ENCODE measurements around the gene SLC9A7. TPM values are rescaled to one million over a fixed set of nuclear protein-coding genes. Genes with fewer than 3 reads are reported as not detected.

SLC9A7 gene
- total and polyA plus RNA-seq, 2 of the 13 experiments (the other 11 are each of a cell fraction or from before 2014, with no cell fraction given), result 5.8 to 7.2 TPM

DNA sequence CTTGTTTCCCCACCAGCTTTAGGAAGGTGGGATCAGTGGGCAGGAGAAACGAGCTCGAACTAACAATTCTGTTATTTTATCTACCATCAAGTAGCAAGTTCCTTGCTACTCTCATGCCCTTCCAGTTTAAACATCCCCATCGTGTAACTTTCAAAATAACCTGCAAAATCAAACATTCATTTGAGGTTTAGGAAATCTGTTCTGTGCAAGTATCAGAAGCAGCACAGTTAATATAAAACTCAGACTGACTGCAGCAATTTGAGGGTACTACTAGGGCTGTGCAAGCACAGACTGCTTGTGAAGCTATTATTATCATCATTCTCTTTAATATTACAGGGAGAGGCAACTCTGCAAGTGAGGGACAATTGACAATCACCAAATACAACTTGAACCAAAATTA, 137.3 kb downstream of the SLC9A7 start:
- Histone ChIP-seq H3K36me3 (replicated peaks in 1 of 2; ENCODE audit: control insufficient read depth in 1 of 2, insufficient read depth in 2 of 2, low read length in 2 of 2) (no peaks in the 10 kb centered on the region), H3K4me2 (ENCODE audit: low read depth, low read length) (no peak overlapping the region), H4K20me1 (ENCODE audit: insufficient read depth, low read length) (no peaks in the 10 kb centered on the region), H2AFZ (ENCODE audit: low read length) (no peak overlapping the region), H3K9me3 (ENCODE audit: low read length) (no peaks in the 10 kb centered on the region), H3K27me3 (ENCODE audit: control insufficient read depth in 1 of 2, insufficient read depth in 2 of 2, low read length in 2 of 2) (no peaks in the 10 kb centered on the region), H3K4me3 (replicated peaks in 1 of 3; ENCODE audit: insufficient read depth in 1 of 3, low read depth in 2 of 3, low read length in 3 of 3) (no peak overlapping the region), H3K27ac (ENCODE audit: extremely low read length, insufficient read depth, low read length) (no peak overlapping the region), H3K4me1 (ENCODE audit: insufficient read depth, low read length) (peaks cover 12% of the 10 kb centered on the region), H3K79me2 (ENCODE audit: insufficient read depth, low read length) (no peaks in the 10 kb centered on the region), H3K9ac (ENCODE audit: insufficient read depth, low read depth, low read length) (no peak overlapping the region)
- no TSS peak for BruUV-seq (replicated peaks)
- DNase-seq (ENCODE audit: low spot score) (no peak), FAIRE-seq (no peak), ATAC-seq (no peak)
- intact Hi-C loops (cut with micrococcal nuclease; ENCODE audit: unreplicated experiment) (no loop called here), in situ Hi-C loops (cut with HindIII; ENCODE audit: extremely low pct_ligation_motif_present, low pct_unique_long_range_greater_than_20kb) (no loop called here)
- 97% methylated on average over 3 of the region's 3 CpGs for WGBS (ENCODE audit: low lambda C conversion rate)
- ChIA-PET POLR2A (no interaction called here), CTCF (ENCODE audit: low intra/inter-chr PET ratio, low total read pairs) (no interaction called here)
- TF ChIP-seq TAF1 (CRISPR knock-in tag; IDR thresholded peaks at IDR 0.05), result no peak
- TF ChIP-seq RFX1 (IDR thresholded peaks at IDR 0.05), result no peak
- no peak for TF ChIP-seq ZNF232 (CRISPR knock-in tag; IDR thresholded peaks at IDR 0.05; ENCODE audit: borderline replicate concordance)
- TF ChIP-seq ATF7-NPFF (CRISPR knock-in tag; IDR thresholded peaks at IDR 0.05; ENCODE audit: low read depth), result no peak
- no peak for TF ChIP-seq HHEX (CRISPR knock-in tag; IDR thresholded peaks at IDR 0.05)
- TF ChIP-seq RAD51 (IDR thresholded peaks at IDR 0.05; ENCODE audit: borderline replicate concordance), result no peak
- no peak for TF ChIP-seq MED13 (CRISPR knock-in tag; IDR thresholded peaks at IDR 0.05)
- no peak for TF ChIP-seq MEF2D (CRISPR knock-in tag; IDR thresholded peaks at IDR 0.05)
- no peak for TF ChIP-seq ZMYM3 (CRISPR knock-in tag; IDR thresholded peaks at IDR 0.05)
- TF ChIP-seq ATAD3A (CRISPR knock-in tag; IDR thresholded peaks at IDR 0.05), result no peak
- TF ChIP-seq ZNF44 (CRISPR knock-in tag; IDR thresholded peaks at IDR 0.05), result no peak
- no peak for TF ChIP-seq ONECUT2 (CRISPR knock-in tag; IDR thresholded peaks at IDR 0.05)

DNA sequence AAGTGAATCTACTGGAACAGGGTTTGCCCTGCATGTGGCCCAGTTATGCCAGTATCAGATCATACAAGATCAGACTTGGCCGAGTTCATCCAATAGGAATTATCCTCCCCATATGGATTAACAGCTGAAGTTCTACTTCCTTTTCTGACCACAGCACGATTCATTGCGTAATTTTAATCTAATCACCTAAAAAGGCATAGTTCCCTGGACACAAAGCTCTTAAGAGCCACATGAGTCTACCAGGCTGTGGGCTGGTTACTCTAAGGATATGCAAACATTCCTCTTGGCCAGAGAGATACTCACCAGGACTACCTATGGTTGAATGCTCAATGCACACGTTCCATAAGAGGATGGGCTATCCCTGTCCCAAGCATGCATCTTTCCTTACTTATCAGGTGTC, 138.4 kb downstream of the SLC9A7 start:
- no peak overlapping the region for H3K27ac ChIP-seq (ENCODE audit: extremely low read length, insufficient read depth, low read length)
- H3K4me3 ChIP-seq (replicated peaks in 1 of 3; ENCODE audit: insufficient read depth in 1 of 3, low read depth in 2 of 3, low read length in 3 of 3), result no peak overlapping the region
- H3K4me2 ChIP-seq (ENCODE audit: low read depth, low read length), result no peak overlapping the region
- no peak overlapping the region for H2AFZ ChIP-seq (ENCODE audit: low read length)
- no peaks in the 10 kb centered on the region for H3K27me3 ChIP-seq (ENCODE audit: control insufficient read depth in 1 of 2, insufficient read depth in 2 of 2, low read length in 2 of 2)
- BruUV-seq (replicated peaks), result no TSS peak
- ATAC-seq (no peak), DNase-seq (ENCODE audit: low spot score) (no peak), FAIRE-seq (no peak)
- 97% methylated on average over 4 of the region's 4 CpGs for WGBS (ENCODE audit: low lambda C conversion rate)
- in situ Hi-C loops (cut with HindIII; ENCODE audit: extremely low pct_ligation_motif_present, low pct_unique_long_range_greater_than_20kb) (no loop called here), intact Hi-C loops (cut with micrococcal nuclease; ENCODE audit: unreplicated experiment) (no loop called here)
- ChIA-PET POLR2A (no interaction called here), CTCF (ENCODE audit: low intra/inter-chr PET ratio, low total read pairs) (no interaction called here)
- no peaks in the 10 kb centered on the region for H3K36me3 ChIP-seq (replicated peaks in 1 of 2; ENCODE audit: control insufficient read depth in 1 of 2, insufficient read depth in 2 of 2, low read length in 2 of 2)
- H4K20me1 ChIP-seq (ENCODE audit: insufficient read depth, low read length), result no peaks in the 10 kb centered on the region
- H3K9me3 ChIP-seq (ENCODE audit: low read length), result no peaks in the 10 kb centered on the region
- H3K79me2 ChIP-seq (ENCODE audit: insufficient read depth, low read length), result no peaks in the 10 kb centered on the region
- H3K4me1 ChIP-seq (ENCODE audit: insufficient read depth, low read length), result peaks cover 12% of the 10 kb centered on the region
- no peak overlapping the region for H3K9ac ChIP-seq (ENCODE audit: insufficient read depth, low read depth, low read length)
- TF ChIP-seq, protein P1, sequence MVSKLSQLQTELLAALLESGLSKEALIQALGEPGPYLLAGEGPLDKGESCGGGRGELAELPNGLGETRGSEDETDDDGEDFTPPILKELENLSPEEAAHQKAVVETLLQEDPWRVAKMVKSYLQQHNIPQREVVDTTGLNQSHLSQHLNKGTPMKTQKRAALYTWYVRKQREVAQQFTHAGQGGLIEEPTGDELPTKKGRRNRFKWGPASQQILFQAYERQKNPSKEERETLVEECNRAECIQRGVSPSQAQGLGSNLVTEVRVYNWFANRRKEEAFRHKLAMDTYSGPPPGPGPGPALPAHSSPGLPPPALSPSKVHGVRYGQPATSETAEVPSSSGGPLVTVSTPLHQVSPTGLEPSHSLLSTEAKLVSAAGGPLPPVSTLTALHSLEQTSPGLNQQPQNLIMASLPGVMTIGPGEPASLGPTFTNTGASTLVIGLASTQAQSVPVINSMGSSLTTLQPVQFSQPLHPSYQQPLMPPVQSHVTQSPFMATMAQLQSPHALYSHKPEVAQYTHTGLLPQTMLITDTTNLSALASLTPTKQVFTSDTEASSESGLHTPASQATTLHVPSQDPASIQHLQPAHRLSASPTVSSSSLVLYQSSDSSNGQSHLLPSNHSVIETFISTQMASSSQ (IDR thresholded peaks at IDR 0.05; ENCODE audit: low read depth), result no peak
- TF ChIP-seq, protein P1 (CRISPR knock-in tag; IDR thresholded peaks at IDR 0.05; ENCODE audit: borderline replicate concordance), result no peak
- TF ChIP-seq ZBTB21 (CRISPR knock-in tag; IDR thresholded peaks at IDR 0.05), result no peak
- TF ChIP-seq RFX5 (IDR thresholded peaks at IDR 0.05; ENCODE audit: low read depth, low read length), result no peak
- TF ChIP-seq EZH2 (conservative IDR thresholded peaks at IDR 0.05; ENCODE audit: low read depth, low read length), result no peak
- no peak for TF ChIP-seq FOXM1 (CRISPR knock-in tag; IDR thresholded peaks at IDR 0.05)
- no peak for TF ChIP-seq ZFX (CRISPR knock-in tag; IDR thresholded peaks at IDR 0.05; ENCODE audit: low read depth)
- no peak for TF ChIP-seq SPEN (CRISPR knock-in tag; IDR thresholded peaks at IDR 0.05; ENCODE audit: low read depth)
- TF ChIP-seq HHEX (CRISPR knock-in tag; IDR thresholded peaks at IDR 0.05), result no peak

All from HepG2 (cell line).